ENCODE data around the gene GRIFIN.

DNA sequence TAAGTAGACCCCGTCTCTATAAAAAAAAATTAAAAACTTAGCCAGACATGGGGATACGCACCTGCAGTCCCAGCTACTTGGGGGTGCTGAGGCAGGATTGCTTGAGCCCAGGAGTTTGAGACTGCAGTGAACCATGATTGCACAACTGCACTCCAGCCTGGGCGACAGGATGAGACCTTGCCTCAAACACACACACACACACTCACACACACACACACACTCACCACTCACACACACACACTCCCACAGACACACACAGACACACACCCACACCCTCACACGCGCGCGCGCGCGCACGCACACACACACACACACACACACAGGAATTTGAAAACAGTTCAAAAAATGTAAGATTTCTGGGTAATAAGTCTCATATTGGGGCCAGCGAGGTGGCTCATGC lies 8.7 kb upstream of the GRIFIN start:
- TF ChIP-seq GLI2 (tag by site-specific recombination; IDR thresholded peaks at IDR 0.05; ENCODE audit: borderline replicate concordance, low read depth), result no peak
- TF ChIP-seq ZNF16 (tag by site-specific recombination; IDR thresholded peaks at IDR 0.05; ENCODE audit: low read depth), result no peak

Measured in HEK293 (cell line).